Parathyroid adenoma (tissue), 2 donors: Measurements from ENCODE around the gene TGFBR3.

Experiments
- H2AFZ ChIP-seq: fragments of 300-600 bp; sonication (generic); one replicate; pipeline ENCODE4 v1.7.0; 2017; ENCODE audit warnings: antibody characterized with exemption, mild to moderate bottlenecking
- H3K27ac ChIP-seq: fragments of 300-600 bp; sonication (generic); one replicate; pipeline ENCODE4 v1.7.0; 2017
- H3K27me3 ChIP-seq: fragments of 300-600 bp; sonication (generic); one replicate; pipeline ENCODE4 v1.7.0; 2017; ENCODE audit warnings: low read length; ENCODE audit not compliant: control insufficient read depth, insufficient read depth
- H3K36me3 ChIP-seq: fragments of 300-600 bp; sonication (generic); one replicate; pipeline ENCODE4 v1.7.0; 2017; ENCODE audit warnings: low read length; ENCODE audit not compliant: control insufficient read depth, insufficient read depth
- H3K4me1 ChIP-seq: fragments of 300-600 bp; sonication (generic); one replicate; pipeline ENCODE4 v1.7.0; 2017; ENCODE audit warnings: control low read depth
- H3K4me2 ChIP-seq: fragments of 300-600 bp; sonication (generic); one replicate; pipeline ENCODE4 v1.7.0; 2017; ENCODE audit warnings: low read length
- H3K4me3 ChIP-seq: fragments of 300-600 bp; sonication (generic); one replicate; pipeline ENCODE4 v1.7.0; 2017; ENCODE audit warnings: low read depth, low read length
- H3K79me2 ChIP-seq: fragments of 300-600 bp; sonication (generic); one replicate; pipeline ENCODE4 v1.7.0; 2017; ENCODE audit warnings: control low read depth
- H3K9ac ChIP-seq: fragments of 300-600 bp; sonication (generic); one replicate; pipeline ENCODE4 v1.7.0; 2017; ENCODE audit warnings: mild to moderate bottlenecking
- H3K9me3 ChIP-seq: fragments of 300-600 bp; sonication (generic); one replicate; pipeline ENCODE4 v1.7.0; 2017; ENCODE audit warnings: low read length; ENCODE audit not compliant: control insufficient read depth
- CTCF ChIP-seq: fragments of 300-600 bp; sonication (generic); IDR thresholded peaks from one replicate; pipeline ENCODE4 v1.7.0; 2017; ENCODE audit warnings: antibody characterized with exemption, mild to moderate bottlenecking
- donor health status: primary hyperparathyroidism.

The TGFBR3 gene

DNA sequence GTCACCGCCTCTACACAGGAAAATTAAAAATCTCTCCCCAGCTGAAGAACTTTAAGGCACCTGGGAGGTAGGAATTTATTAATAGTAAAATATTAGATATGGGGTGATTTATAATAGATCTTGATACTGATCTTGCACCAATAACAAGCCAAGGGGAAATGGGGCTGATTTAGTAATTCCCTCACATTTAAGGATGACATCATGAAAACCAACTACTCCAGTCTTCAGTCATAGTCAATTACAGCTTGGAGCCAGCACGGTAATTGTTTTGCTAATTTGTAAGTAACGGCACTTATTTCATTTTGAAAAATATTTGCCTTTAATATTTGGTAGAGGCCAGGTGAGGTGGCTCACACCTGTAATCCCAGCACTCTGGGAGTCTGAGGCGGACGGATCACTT lies 92.8 kb downstream of the TGFBR3 start:
- Histone ChIP-seq H3K79me2 (no peaks in the 10 kb centered on the region), H3K4me2 (no peak overlapping the region), H3K36me3 (no peaks in the 10 kb centered on the region), H3K4me3 (no peak overlapping the region), H3K4me1 (peaks cover 9% of the 10 kb centered on the region), H3K9ac (no peak overlapping the region), H3K27me3 (no peaks in the 10 kb centered on the region), H2AFZ (no peak overlapping the region), H3K9me3 (no peaks in the 10 kb centered on the region), H3K27ac (peak overlapping the region; percentile 15)
- no peak for TF ChIP-seq CTCF

GRCh38 chr1:91792489-91793071 lies 93.4 kb downstream of the TGFBR3 start:
- H3K4me3 ChIP-seq: no peak overlapping the region
- H3K27me3 ChIP-seq: no peaks in the 10 kb centered on the region
- H3K9me3 ChIP-seq: no peaks in the 10 kb centered on the region
- H3K4me2 ChIP-seq: no peak overlapping the region
- TF ChIP-seq CTCF: no peak
- no peaks in the 10 kb centered on the region for H3K79me2 ChIP-seq
- H3K4me1 ChIP-seq: peaks cover 9% of the 10 kb centered on the region
- peak overlapping the region; percentile 15 for H3K27ac ChIP-seq
- H2AFZ ChIP-seq: no peak overlapping the region
- no peak overlapping the region for H3K9ac ChIP-seq
- no peaks in the 10 kb centered on the region for H3K36me3 ChIP-seq

DNA sequence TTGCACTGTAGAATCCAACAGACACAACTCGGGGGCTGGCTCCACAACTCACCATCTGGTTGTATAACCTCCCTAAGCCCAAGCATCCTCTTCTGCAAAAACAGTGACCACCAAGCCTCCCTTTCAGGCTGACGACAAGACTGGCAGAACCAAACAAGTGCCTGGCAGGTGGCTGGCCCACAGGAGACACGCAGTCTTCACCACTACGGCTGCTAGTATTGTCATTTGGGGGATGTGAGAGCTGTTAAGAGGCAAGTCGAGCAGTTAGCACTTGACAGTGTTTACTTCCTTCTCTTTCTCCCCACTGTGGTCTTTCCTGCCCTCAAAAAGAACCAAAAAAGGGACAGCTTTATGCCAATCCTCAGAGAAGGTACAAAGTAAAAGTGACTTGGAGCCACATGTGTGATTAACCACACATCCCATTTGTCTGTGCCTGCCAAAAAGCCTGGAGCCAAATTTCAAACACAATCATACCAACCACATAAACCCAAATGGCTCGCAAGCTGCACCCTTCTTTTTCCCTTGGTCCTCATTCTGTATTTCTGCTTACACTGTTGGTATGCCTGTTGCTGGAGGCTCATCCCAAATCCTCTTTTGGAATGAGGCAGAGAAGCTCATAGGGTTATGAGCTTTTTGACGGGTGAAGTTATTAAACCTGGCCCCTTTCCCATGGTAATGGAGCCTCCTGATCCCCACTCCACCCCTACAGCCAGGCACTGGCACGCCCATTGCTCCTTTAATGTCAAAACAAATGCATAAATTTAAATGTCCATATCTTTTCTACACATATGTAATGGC lies 94.1 kb downstream of the TGFBR3 start:
- Histone ChIP-seq H3K4me1 (peaks cover 9% of the 10 kb centered on the region), H2AFZ (no peak overlapping the region), H3K36me3 (no peaks in the 10 kb centered on the region), H3K79me2 (no peaks in the 10 kb centered on the region), H3K9ac (no peak overlapping the region), H3K4me3 (no peak overlapping the region), H3K4me2 (no peak overlapping the region), H3K9me3 (no peaks in the 10 kb centered on the region), H3K27me3 (no peaks in the 10 kb centered on the region), H3K27ac (peak overlapping the region; percentile 11)
- no peak for TF ChIP-seq CTCF

GRCh38 chr1:91791103-91791502 lies 94.8 kb downstream of the TGFBR3 start:
- Histone ChIP-seq H3K9ac (no peak overlapping the region), H3K27ac (no peak overlapping the region), H3K4me1 (peaks cover 5% of the 10 kb centered on the region), H3K4me3 (no peak overlapping the region), H3K9me3 (no peaks in the 10 kb centered on the region), H3K4me2 (no peak overlapping the region), H3K79me2 (no peaks in the 10 kb centered on the region), H3K36me3 (no peaks in the 10 kb centered on the region), H2AFZ (no peak overlapping the region), H3K27me3 (no peaks in the 10 kb centered on the region)
- TF ChIP-seq CTCF: no peak
